Kidney epithelial cell (primary cell): Measurements from ENCODE around the gene CNNM2. TPM values are rescaled to one million over a fixed set of nuclear protein-coding genes. Genes with fewer than 3 reads are reported as not detected.
"Not testable (repeated sequence)": the region's sequence is repeated elsewhere in the genome, so short reads cannot be mapped to it uniquely, and the experiment has no call there.

Source experiments
- DNase-seq: peaks from one replicate; pipeline ENCODE4 v3.0.0-alpha.2; 2010; ENCODE audit warnings: low read depth
- H3K27me3 ChIP-seq: 2 replicates; pipeline ENCODE4 v1.6.0; 2011; ENCODE audit warnings: low read length; ENCODE audit not compliant: control insufficient read depth, insufficient read depth
- H3K36me3 ChIP-seq: 2 replicates; pipeline ENCODE4 v1.5.1; 2011; ENCODE audit warnings: low read length; ENCODE audit not compliant: control insufficient read depth, insufficient read depth
- H3K4me3 ChIP-seq: 2 replicates; pipeline ENCODE4 v1.5.1; 2011; ENCODE audit warnings: low read depth, mild to moderate bottlenecking, control low read depth, low read length
- CTCF ChIP-seq: IDR thresholded peaks from 2 replicates; pipeline ENCODE4 v1.5.1; 2011; ENCODE audit warnings: mild to moderate bottlenecking, moderate library complexity, low read length, control low read depth, inconsistent platforms; ENCODE audit not compliant: insufficient read depth, poor library complexity, severe bottlenecking
- total RNA-seq: library from RNA; depleted of rRNA; stranded (reverse); fragments of >200 nt; gene quantifications from 2 replicates; pipeline ENCODE4 v1.2.3, GENCODE V29; 2015

The CNNM2 gene
- total RNA-seq, 1 donor from 2014 or later, result 6.4 TPM

GRCh38 chr10:102919246-102919959, 1.3 kb downstream of the CNNM2 start:
- TF ChIP-seq CTCF, result no peak
- no peaks in the 10 kb centered on the region for H3K36me3 ChIP-seq
- peaks cover 6% of the 10 kb centered on the region for H3K27me3 ChIP-seq
- peak overlapping the region; percentile 72 for H3K4me3 ChIP-seq
- DNase-seq, result no peak

- TF ChIP-seq CTCF, result no peak
- peaks cover 6% of the 10 kb centered on the region for H3K27me3 ChIP-seq
- no peak overlapping the region for H3K4me3 ChIP-seq
- no peak for DNase-seq
- H3K36me3 ChIP-seq, result no peaks in the 10 kb centered on the region
These were observed 2.1 kb downstream of the CNNM2 start for GRCh38 chr10:102919992-102920739.

- no peak overlapping the region for H3K4me3 ChIP-seq
- no peak for DNase-seq
- TF ChIP-seq CTCF, result no peak
These were observed 5.5 kb downstream of the CNNM2 start for GRCh38 chr10:102923601-102924000.

GRCh38 chr10:102926842-102927241, 8.7 kb downstream of the CNNM2 start:
- Histone ChIP-seq H3K36me3 (no peaks in the 10 kb centered on the region), H3K4me3 (no peak overlapping the region), H3K27me3 (no peaks in the 10 kb centered on the region)
- no peak for TF ChIP-seq CTCF
- DNase-seq, result no peak

More at GRCh38 chr10:102923601-102924000, 5.5 kb downstream of the CNNM2 start:
- Histone ChIP-seq H3K36me3 (no peaks in the 10 kb centered on the region), H3K27me3 (peaks cover 6% of the 10 kb centered on the region)

GRCh38 chr10:102927311-102928010, 9.4 kb downstream of the CNNM2 start:
- Histone ChIP-seq H3K4me3 (no peak overlapping the region), H3K27me3 (no peaks in the 10 kb centered on the region), H3K36me3 (no peaks in the 10 kb centered on the region)
- no peak for TF ChIP-seq CTCF
- no peak for DNase-seq

- H3K36me3 ChIP-seq, H3K27me3 ChIP-seq, H3K4me3 ChIP-seq, DNase-seq: not testable (repeated sequence)
These were observed 10.3 kb downstream of the CNNM2 start for GRCh38 chr10:102928442-102928841.
